ENCODE measurements around the gene TRIM22.
"Not testable (repeated sequence)": the region's sequence is repeated elsewhere in the genome, so short reads cannot be mapped to it uniquely, and the experiment has no call there.

Gene TRIM22, protein sequence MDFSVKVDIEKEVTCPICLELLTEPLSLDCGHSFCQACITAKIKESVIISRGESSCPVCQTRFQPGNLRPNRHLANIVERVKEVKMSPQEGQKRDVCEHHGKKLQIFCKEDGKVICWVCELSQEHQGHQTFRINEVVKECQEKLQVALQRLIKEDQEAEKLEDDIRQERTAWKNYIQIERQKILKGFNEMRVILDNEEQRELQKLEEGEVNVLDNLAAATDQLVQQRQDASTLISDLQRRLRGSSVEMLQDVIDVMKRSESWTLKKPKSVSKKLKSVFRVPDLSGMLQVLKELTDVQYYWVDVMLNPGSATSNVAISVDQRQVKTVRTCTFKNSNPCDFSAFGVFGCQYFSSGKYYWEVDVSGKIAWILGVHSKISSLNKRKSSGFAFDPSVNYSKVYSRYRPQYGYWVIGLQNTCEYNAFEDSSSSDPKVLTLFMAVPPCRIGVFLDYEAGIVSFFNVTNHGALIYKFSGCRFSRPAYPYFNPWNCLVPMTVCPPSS

DNA sequence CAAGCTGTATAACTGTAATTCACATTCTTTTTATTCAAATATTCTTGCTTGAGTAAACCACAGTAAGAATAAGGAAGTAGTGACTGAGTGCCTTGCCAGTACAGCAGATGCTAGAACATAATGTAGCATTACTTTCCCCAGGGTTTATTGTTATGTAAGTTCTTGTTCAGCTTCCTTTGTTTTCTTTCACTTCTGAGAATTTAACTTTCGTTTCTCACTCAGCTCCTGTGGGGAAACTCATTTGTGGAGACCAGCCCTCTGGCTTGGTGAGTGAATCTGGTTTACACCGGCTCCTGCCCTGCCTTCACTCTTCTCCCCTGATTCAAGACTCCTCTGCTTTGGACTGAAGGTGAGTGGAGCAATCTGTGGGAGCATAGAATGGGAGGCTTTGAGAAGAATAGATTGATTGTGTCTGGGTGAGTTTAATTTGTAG, at the start of gene TRIM22:
TRIM22 (plus strand) TSS at position 240 of the 433 bp plus-strand sequence. CDS start 6,443 bp downstream, outside the sequence.
- FAIRE-seq, result no peak

DNA sequence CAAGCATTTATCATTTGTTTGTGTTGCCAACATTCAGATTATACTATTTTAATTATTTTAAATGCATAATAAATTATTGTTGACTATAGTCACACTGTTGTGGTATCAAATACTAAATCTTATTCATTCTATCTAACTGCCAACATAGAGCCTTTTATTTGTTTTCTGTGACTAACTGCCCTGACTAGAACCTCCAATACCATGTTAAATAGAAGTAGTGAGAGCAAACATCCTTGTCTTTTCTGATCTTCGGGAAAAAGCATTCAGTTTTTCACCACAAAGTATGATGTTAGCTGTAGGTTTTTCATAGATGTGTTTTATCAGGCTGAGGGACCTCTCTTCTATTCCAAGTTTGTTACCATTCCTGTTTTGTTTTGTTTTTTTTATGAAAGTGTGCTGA, 49.6 kb upstream of the TRIM22 start:
- no peak for FAIRE-seq

DNA sequence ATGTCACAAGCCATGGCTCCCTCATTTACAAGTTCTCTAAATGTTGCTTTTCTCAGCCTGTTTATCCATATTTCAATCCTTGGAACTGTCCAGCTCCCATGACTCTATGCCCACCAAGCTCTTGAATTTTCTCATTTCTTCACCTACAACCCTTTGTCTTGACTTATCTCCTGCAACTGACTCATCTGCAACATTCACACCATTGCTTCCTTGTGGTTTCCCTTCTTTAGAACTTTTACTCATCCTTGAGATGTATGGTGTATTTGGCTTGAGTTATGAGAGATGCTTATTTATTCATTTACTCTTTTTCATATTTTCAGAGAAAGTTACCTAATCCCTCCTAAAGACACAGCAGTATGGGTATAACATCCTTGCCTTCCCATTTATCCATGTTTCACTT, 46.0 kb upstream of the TRIM22 start:
- FAIRE-seq, result no peak

DNA sequence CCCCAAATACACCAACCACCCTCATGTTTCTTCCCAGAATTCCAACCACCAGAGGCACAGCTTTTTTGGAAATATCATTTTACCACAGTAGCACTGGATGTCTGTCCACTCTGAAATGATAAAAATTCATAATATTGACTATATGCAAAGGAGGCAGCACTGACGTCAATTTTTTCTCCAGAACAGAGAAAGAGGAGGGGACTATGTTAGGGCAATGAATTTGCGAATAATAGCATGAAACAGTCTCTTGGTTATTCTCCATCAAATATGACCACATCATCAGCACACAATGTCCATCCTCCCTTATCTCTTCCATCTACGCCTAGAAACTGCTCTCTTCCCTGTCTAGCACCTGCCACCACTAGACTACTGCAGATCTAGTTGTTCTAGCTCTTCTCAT, 43.5 kb upstream of the TRIM22 start:
- no peak for FAIRE-seq

DNA sequence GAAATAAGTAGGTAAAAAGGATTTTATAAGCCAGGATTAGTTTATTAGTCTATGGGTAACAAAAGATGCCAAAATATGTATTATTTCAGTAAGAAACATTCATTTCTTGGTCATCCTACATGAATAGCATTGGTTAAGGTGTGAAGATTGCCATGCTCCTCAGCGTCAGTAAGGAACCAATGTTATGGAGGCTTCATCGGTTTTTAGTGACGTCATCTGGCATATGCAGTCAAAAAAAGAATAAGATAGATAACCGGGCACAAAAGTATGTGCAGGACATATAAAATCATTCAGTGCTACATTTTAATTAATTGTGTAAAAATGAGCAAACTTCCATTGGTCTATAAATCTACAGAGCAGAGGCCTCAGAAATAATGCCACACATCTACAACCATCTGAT, 34.1 kb upstream of the TRIM22 start:
- no peak for FAIRE-seq

DNA sequence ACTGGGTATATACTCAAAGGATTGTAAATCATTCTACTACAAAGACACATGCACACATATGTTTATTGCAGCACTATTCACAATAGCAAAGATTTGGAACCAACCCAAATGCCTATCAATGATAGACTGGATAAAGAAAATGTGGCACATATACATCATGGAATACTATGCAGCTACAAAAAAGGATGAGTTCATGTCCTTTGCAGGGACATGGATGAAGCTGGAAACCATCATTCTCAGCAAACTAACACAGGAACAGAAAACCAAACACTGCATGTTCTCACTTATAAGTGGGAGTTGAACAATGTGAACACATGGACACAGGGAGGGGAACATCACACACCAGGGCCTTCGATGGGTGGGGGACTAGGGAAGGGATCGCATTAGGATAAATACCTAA, 32.6 kb upstream of the TRIM22 start:
- not testable (repeated sequence) for FAIRE-seq

DNA sequence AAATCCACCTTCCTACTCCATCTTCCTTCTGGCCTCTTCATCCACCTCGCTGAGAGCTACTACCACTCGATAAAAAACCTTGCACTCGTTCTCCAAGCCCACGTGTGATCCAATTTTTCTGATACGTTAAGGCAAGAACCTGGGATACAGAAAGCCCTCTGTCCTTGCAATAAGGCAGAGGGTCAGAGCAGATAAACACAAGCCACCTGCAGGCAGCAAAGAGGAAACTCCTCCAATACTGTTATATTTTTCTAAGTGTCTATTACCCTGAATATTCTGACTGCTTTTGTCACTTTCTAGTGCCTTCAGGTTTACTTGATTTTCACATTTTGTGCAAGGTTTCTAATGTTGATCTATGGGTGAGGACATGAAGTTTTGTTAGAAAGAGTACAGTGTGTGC, 31.3 kb upstream of the TRIM22 start:
- no peak for FAIRE-seq

DNA sequence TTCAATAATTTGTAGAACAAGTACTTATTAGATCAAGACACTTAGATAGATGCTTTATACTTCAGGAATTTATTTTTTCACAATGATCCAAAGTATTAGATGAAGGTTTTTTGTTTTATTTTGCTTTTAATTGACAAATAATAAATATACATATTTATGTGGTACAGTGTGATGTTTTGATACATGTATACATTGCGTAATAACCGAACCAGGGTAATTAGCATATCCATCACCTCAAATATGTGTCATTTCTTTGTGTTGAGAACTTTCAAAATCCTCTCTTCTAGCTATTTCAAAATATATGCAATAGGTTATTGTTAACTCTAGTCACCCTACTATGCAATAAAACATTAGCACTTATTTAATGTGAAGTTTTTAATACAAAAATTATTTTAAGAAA, 26.1 kb upstream of the TRIM22 start:
- FAIRE-seq, result no peak

DNA sequence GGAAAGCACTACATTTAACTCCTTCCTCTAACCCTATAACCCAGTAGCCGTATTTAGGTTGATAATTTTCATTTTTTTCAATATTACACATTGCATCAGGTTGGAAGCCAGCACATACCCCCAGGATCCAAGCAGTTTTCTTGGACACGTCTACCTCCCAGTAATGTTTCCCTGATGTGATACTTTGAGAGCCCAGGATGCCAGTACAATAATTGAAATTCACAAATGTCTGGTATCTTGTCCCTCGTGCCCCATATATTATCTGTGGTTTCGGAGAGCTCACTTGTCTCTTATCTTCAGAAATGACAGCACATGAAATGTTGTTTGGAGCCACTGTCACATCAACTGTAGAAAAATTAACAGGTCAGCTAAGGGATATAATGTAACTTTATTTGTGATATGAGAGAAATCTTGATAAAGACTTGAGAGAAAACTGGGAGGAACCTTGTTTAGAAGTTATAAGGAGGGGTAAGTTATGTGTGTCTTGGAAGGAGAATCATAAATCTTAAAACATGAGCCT, 24.5 kb upstream of the TRIM22 start:
- no peak for FAIRE-seq

DNA sequence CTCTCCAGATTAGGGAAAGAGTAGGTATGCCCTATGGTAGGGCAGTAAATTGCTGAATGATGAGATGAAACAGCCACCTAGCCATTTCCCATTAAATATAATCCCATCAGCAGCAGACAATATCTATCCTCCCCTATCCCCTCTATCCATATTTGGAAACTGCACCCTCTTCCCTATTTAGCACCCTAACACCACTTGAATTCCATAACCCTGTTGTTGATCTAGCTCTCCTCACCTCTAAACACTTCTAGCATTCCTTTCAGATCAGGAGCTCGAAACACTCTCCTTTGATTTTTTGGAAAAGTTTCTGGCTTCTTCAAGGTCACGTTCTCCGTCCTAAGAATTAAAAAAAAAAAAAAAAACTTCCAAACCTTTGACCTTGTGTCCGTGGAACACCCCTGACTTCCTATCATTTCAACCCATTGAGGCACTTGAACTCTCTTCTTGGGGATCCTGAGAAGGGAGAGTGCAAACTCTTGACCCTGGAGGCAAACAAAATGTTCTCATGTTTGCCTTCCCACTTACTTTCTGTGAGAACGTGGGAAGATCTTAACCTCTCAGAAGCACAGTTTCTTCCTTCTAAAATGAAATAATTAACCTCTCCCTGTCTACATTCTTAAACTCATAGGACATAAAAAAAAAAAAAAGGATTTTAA, 23.7 kb upstream of the TRIM22 start:
- no peak for FAIRE-seq

DNA sequence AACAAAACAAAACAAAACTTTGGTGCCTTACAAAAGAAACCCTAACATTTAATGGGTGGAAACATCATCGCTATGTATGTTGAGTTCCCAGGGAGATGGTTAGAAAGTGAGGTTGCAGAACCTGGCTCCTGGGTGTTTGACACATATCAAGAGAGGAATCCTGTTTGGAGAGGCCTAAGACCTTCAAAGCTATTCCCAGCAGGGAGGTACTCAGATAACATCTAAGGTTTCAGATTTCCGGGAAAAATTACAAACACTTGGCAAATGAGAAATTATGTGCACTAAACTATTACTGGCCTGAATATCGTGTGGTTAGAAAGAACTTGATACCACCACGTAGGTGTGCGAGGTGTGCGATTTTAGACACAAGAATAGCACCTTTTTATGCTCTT, 23.2 kb upstream of the TRIM22 start:
- FAIRE-seq, result no peak

DNA sequence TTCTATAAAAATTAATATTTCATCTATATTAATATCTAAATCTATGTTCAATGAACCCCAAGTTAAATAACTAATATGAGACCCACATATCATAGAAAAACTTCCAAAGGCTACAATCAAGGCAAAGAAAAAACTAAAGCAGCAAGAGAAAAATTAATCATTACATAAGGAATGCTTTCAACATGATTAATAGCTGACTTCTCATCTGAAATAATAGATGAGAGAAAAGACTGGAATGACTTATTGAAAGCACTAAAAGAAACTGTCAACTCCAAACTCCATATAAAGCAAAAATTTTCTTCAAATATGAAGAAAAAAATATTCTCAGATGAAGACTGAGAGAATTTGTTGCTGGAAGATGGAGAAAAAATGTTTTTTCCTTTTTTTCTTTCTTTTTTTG, 17.8 kb upstream of the TRIM22 start:
- FAIRE-seq, result peak; percentile 33

DNA sequence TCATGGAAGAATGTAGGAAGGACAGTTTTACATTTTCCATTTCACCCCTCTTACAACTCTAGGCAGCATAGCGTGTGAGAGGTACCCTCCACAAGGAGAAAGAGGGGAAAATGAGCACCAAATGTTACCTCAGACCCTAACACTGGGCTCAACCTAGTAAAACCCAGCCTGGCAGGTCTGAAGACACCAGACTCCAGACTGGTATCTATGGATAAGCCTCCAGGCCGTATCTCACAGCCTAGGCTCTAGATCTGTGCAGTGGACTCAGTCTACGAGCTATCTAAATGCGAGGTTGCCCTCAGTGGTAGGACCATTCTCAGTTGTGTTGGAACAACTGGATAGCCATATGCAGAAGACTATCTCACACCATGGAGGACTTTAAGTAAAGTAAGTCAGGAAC, 15.2 kb upstream of the TRIM22 start:
- FAIRE-seq, result no peak

DNA sequence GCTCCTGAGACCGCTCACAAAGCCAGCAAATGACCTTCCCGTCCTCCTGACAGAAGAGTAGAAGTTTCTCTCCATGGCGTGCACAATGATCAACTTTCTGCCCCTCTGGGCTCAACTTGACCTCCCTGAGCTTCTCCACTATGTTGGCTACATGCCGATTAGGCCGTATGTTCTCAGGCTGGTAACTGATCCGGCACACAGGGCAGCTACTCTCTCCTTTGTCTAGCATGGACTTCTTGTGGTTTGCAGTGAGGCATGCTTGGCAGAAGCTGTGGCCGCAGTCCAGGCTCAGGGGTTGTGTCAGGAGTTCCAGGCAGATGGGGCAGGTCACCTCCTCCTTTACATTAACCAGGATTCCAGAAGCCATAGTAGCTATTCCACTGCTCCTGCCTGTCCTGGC, 9.8 kb upstream of the TRIM22 start:
- no peak for FAIRE-seq

DNA sequence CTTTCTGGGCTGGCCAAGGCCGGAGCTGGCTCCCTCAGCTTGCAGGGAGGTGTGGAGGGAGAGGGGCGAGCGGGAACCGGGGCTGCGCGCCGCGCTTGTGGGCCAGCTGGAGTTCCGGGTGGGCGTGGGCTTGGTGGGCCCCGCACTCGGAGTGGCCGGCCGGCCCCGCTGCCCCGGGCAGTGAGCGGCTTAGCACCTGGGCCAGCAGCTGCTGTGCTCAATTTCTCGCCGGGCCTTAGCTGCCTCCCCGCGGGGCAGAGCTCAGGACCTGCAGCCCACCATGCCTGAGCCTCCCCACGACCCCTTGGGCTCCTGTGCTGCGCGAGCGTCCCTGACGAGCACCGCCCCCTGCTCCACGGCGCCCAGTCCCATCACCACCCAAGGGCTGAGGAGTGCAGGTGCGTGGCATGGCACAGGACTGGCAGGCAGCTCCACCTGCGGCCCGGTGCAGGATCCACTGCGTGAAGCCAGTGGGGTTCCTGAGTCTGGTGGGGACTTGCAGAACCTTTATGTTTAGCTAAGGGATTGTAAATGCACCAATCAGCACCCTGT, 6.6 kb upstream of the TRIM22 start:
- not testable (repeated sequence) for FAIRE-seq

DNA sequence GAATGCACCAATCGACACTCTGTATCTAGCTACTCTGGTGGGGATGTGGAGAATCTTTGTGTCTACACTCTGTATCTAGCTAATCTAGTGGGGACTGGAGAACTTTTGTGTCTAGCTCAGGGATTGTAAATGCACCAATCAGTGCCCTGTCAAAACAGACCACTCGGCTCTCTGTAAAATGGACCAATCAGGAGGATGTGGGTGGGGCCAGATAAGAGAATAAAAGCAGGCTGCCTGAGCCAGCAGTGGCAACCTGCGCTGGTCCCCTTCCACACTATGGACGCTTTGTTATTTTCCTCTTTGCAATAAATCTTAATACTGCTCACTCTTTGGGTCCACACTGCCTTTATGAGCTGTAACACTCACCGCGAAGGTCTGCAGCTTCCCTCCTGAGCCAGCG, 6.0 kb upstream of the TRIM22 start:
- not testable (repeated sequence) for FAIRE-seq

DNA sequence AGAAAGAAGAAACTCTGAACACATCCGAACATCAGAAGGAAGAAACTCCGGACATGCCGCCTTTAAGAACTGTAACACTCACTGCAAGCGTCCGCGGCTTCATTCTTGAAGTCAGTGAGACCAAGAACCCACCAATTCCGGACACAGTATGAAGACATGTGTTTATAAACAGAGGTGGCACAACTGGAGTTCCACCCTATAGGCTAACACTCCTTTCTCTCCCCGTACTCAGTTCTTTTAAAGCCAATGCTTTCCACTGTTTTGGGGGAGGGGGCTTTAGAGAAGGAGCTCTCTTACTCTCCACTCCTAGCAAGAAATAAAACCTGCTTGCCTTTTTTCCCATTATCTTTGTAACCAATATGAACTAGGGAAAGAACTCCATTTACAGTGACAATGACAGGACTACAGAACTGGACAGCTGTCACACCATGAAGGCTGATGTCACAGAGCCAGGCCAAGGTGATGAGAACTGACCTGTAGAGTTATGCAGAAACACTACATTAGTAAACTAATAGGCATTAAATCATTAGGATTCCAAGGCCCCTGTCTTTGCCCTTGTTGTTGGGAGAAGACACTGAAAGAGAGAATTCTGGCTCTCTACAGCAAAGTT, 5.4 kb upstream of the TRIM22 start:
- FAIRE-seq, result no peak

DNA sequence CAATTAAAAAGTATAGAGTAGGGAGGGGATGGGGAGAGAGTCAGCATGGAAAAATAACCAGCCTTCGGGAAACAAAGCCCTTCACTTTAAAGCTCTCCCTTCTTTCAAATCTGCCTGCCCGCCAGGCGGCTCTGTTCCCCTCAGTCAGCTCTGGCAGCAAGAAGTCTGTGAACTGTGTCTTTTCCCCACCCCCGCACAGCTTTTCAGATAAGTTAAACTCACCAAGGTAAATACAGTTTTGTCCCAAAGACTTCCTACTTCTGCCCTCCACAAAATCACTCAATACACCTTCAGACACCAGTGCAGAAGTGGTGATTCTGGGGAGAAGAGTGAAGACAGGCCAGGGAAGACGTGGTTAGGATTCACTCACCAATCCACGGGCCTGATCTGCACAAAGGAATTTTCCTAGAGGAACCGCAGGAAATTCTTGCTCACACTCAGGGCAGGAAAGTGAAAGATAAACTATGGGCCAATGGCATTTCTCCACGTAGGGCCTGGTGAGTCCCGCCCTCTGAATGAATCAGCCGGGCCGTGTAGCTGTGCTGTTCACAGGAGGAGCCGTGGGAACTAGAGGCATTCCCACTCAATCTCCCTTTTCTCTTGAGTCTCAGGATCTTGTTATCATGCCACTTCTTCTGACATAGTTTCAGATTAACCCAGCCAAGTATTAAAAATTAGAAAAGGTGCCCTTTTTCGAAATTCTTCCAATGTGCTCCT, 4.8 kb upstream of the TRIM22 start, which contains the start of gene TRIM5:
TRIM5 (minus strand) TSS at position 429 of the 717 bp plus-strand sequence. CDS start 4,897 bp downstream, outside the sequence.
- FAIRE-seq, result peak; percentile 90

DNA sequence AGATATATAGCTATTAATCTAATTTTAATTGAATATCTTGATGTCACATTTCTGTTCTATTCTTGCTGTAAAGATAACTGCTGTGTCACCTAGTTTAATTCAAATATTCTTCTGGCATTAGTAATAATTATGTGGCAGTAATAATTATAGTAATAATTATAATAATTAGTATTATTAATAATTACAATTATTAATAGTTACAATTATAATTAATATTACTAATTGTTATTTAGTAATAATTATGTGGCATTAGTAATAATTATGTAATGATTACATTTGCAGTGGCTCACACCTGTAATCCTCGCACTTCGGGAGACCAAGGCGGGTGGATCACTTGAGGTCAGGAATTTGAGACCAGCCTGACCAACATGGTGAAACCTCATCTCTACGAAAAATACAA, 3.2 kb upstream of the TRIM22 start:
- no peak for FAIRE-seq

DNA sequence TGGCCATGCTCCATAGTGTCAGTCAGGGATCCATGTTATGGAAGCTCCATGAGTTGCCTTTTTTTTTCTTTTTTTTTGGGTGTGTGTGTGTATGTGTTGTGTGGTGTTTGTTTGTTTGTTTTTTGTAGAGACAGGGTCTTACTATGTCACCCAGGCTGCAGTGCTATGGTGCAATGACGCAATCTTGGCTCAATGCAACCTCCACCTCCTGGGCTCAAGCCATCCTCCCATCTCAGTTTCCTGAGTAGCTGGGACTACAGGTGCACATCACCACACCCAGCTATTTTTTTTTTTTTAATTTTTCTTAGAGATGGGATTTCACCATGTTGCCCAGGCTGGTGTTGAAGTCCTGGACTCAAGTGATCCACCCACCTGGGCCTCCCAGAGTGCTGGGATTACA, 1.1 kb upstream of the TRIM22 start:
- FAIRE-seq, result no peak

DNA sequence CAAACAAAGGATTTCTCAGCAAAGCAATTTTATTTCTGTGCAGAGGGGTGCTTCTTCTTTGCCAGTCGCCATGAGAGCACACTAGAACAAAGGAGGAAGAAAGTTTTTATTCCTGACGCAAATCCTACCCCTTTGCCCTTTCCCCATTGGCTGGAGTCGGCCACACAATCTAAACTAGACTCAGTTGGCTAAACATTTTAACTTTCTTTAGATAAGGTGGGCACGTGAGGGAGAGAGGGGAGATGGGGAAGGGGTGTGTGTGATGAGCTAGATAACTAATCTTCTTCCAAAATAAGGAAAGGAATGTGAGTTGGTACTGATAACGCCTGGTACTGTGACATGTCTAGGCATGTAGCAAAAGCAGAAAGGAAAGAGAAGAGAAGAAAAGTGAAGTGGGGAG, 626 bp downstream of the TRIM22 start:
- no peak for FAIRE-seq

DNA sequence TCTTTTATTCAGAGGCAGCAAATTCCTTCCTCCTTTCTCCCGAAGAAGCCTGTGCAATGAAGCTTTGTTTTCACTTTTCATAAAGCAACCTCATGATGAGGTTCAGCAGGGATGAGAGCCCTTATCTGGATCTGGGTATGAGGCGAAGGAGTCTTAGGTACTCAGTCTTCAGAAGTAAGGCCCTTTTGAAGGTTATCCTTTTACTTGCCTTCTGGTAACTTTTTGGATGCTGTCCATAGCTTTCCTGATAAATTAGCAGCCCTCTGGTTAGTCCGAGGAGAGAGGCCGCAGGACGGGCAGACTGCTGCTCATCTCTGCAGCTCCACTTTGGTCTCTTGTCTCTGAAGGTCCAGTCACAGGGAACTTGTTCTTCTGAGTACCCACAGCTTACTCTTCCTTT, 1.1 kb downstream of the TRIM22 start:
- FAIRE-seq, result no peak
